GOT3 (cell line): ENCODE results near the gene MTIF3.

Experiments
- DNase-seq: peaks from one replicate; lab custom pipeline; 2025; ENCODE audit warnings: mixed read lengths; lab: John Stamatoyannopoulos, UW

Gene MTIF3

DNA sequence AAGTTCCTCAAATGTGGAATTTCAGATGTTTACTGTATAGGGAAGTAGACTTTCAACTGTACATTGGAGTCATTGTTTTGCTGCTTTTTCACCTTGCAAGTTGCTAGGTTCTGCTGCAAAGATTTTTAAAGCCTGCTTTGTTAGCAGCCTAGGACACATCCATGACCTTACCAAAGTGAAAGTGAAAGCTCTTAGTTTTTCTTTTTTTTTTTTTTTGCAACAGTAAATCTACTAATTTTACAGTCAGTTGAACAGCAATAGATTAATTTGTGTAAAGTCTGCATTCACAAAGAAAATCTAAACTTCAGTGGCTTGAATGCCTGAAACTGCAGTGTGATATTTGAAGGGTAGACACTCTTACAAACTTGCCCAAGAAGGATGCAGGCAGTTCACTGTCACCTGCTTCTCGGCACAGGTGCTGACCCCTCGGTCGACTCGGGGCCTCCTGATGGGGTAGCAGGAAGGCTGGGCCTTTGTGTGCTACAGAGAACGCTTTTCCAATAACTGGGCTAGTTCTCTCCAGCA is 5.0 kb upstream of the MTIF3 start:
- no peak for DNase-seq

DNA sequence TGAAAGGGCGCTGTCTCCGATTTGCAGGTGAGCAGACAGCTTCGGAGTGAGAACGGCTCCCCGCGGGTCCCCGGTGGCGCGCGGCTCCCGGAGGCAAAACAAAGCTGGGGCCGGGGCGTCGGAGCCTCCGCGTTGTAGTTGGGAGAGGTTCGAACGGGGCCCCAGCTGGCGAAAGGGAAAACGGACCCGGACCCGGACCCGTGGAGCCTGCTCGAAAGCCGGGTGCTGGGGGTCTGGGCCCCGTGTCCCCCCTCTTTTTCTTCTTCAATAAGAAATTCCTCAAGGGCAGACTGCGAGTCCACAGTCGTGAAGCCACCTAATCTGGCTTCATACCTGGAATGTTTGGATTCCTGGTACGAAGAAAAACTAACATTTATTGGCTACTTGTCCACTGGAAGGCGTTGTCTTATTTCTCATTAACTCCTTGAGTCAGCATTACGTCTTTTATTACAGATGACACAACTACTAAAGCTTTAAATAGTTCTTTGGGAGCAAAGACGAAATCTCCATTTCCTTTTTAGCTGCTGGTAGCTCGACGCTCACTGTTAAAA is 632 bp upstream of the MTIF3 start:
- no peak for DNase-seq

DNA sequence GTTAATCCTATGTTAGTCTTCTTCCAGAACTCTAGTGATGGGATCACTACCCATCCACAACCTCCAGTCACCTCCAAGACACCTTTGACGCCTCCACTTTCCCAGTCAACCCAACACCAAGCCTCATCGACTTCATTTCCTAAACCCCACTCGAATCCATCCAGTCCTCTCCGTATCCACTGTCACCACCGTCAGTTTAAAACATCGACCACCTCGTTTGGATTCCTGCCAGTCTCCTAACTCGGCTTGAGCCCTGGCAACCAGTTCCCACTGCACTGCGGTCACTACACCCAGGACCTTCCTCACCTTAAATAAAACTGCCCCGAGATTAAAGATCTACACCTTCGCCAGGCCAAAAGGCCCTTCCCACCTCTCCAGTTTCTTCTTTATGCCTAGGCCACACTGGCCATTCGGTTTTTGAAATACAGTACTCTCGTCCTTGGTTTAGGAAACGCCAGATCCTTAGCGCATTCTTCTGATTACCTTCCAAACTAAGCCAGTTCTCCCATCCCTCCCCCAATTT is 1.2 kb downstream of the MTIF3 start:
- DNase-seq, result no peak

DNA sequence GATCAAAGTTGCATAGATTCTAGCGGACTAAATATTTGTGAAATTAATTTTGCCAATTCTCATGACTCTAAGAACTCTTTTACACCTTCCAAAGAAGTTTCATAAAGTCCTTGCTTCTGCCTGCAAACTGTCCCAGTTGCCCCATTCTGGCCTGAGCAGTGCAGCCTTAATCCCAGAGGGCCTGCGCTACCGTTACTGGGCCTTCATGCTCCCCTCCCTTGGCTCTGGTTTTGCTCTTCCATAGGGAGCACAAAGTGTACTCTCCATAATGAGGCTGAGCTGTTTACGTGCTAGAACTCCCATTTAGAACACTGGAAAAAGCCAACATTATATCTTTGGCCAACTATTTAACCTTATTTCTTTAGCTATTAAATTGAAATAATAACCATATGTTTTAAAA is 2.1 kb downstream of the MTIF3 start:
- DNase-seq, result no peak

DNA sequence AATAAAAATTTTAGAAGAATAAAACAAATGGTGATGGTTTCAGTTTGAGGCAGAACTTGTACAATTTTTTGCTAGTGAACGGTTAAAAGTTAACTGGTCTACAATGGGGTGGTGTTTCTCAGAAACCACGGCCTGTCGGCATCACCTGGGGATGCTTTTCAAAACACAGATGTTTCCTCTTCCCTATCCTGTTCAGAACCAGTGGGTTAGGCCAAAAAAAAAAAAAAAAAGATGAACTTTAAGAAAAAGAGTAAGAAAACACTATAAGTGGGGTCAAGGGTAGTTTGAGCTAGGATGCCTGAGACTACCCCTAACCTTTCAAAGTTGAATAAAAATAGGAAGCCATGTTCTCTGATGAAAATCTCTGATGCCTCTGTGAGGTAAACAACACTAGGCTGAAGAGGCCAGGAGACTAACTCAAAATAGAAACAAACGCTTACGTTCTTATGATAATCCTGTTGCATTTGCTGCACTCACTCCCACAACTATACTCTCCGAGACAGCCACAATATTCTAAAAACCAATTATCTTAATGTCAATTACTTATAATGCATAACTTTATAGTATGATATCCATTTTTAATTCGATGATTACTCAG is 3.3 kb downstream of the MTIF3 start:
- DNase-seq, result no peak

DNA sequence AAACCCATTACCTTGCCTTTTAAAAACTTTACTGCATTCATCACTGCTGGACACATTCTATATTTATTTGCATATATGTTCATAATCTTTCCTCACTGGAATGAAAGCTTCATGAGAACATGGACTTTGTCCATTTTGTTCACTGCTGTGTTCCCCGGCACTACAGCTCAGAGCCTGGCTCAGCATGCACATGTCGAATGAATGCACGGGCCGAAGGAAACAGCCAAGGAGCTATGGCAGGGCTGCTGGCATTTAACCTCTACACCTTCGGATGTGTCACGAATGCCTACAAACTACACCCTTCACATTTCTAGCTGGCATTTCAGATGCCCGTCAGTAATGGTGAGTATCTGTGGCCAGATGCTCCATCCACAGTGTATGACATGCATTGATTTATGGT is 7.6 kb downstream of the MTIF3 start:
- no peak for DNase-seq

DNA sequence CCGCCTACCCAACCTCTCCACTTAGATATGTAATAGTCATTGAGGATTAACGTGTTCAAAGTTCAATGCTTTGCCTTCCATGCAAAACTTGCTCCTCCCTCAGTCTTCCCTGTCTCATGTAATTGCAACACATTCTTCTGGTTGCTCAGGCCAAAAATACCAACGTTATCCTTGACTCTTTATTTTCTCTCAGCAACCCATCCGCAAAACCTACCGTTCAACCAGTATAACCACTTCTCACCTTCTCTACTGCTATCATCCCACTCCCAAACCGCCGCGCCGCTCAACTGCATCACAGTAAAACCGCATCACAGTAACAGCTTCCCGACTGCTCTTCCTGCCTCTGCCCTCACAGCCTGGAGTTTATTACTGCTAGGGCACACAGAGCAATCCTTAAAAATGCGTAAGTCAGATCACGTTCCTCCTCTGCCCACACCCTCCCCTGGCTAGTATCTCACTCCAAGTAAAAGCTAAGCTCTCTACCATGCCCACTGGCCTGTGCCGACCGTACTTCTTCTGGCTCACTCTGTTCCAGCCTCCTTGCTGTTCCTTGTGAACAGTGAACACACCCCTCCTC is 8.2 kb downstream of the MTIF3 start:
- no peak for DNase-seq

DNA sequence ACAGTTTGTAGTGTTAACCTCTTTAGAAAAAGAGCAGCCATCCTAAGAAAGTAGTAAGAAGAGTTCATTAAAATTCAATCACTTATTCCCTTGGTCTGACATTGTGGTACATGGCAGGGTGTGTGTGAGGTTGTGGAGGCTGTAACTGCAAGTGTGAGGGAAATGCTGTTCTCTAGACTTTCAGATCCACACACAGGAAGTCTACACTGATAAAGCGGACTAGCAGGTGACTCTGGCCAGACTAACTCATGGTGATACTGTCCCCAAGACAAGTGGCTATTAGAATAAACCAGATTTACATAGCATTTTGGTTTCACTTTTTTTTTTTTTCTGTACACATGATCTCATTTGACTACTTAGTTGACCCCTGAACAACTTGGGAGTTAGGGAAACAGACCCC is 10.0 kb downstream of the MTIF3 start:
- DNase-seq, result no peak

DNA sequence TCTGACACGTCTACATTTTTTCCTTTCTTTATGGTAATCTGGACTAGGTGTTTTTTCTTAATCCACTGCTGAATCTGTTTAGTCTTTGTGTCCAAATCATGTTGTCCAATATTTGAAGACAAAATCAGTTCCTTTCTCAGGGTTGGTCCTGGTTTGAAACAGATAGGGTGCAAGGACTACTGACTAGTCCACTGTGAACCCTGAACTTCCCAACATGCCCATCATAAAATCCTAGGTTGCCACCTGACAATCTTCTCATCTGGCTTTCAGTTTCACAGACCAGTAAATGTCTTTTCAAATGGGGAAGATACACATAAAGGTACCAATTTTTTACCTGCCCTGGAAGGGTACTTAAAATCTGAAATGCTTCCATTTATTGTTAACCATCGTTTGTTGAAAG is 13.2 kb downstream of the MTIF3 start:
- DNase-seq, result no peak

DNA sequence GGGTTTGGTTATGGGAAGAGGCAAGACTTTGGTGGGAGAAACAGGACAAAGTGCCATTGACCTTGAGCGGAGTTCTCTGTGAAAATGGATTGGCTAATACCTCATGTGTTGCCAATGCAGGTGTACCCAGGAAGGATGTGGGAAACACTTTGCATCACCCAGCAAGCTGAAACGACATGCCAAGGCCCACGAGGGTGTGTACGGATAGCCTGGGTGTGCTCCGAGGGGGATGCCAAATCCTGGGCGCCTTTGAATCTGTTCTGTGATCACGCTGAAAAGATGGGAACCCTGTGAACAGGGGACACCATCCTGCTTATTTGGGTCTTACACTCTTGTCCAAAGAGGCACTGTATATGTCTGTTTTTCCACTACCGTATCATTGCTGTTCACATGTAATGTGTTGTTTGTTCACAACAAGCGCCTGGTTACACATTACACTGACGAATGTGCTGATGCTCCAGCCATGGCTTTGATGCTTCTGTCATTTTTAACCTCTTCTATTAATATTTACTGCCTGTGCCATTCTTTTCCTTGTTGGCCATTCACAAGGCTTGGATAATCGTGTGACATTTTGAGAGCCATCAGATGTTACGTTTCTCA is 17.7 kb downstream of the MTIF3 start:
- DNase-seq, result no peak

DNA sequence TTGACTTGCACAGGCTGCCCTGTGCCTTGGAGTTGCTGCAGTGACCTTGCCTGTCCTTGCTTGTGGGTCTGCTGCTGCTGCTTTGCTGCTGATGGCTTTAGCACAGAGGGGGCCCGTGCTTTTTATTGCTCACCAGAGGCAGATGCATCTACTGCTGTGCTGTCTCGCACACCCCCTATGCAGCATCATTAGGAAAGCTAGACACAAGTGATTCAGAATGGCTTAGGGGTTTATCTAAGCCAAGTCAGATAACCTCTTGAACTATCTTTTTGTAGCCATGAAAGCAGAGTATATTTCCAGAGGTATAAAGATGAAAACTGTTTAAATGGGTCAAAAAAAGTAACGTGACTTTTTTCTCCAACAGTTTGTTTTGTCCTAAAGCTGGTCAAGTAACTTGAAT is 18.2 kb downstream of the MTIF3 start:
- DNase-seq, result no peak

DNA sequence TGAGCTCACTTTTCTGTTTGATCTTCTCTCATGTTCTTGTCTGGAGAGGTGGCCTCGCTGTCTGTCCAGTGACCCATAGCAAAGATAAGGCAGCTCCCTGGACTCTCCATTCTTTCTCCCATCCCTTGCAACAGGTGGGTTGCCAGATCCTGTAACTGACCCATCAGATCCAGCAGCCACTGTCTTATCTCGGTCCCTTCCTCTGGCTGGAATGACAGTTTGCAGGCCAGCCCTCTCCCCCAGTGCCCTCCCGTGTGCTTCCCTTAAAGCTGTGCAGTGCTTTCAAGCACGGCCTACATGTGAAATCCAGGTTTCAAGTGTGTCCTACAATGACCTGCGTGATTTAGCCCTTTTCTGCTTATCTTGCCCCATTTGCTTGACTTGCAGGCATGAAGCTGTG is 22.2 kb downstream of the MTIF3 start:
- DNase-seq, result no peak

DNA sequence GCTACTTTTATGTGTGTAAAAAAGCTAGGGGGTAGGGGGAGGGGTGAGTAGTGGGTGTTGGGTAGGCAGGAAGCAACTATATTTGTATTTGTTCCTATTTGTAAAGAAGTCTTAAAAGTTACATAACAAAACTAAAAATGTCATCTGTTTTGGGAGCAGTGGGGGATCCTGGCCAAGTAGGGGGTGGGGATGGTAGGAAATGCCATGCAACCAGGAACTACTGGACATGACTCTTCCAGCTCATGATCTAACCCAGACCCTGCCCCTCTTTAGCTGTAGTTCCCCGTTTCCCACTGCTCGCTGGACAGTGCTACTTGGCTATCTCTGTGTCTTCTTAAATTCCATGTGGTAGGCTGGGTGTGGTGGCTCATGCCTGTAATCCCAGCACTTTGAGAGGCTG is 22.7 kb downstream of the MTIF3 start:
- DNase-seq, result no peak

DNA sequence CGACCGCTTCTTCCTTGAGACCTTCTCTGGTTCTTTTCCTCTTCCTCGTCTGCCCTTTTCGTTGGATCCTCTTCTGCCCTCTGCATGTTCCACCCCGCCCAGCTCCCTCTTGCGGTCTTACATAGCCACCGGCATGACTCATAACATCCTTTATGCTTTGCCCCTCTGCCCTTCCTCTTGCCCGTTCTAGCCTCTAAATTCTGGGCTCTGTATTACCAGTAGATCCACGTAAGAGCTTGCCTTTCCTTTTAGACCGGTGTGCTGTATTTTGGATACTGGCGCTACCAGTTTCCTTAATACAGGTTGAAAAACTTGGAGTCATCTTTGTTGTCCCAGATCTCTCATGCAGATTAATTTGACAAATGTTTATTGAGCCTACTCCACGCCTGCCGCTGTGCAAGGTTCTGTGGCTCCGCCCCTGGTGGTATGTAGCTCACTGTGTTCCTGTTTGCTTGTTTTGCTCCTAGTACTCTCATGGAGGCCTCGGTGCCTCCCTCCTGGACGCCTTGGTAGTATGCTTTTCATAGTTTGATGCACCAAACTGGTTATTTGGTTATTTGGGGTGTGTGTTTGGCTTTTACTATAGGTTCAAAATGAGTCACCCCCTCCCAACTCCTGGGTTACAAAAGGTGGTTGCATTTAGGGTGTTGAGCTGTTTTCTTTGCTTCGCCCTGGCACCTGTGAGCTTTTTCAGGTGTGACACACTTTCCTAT is 24.3 kb downstream of the MTIF3 start:
- DNase-seq, result no peak

DNA sequence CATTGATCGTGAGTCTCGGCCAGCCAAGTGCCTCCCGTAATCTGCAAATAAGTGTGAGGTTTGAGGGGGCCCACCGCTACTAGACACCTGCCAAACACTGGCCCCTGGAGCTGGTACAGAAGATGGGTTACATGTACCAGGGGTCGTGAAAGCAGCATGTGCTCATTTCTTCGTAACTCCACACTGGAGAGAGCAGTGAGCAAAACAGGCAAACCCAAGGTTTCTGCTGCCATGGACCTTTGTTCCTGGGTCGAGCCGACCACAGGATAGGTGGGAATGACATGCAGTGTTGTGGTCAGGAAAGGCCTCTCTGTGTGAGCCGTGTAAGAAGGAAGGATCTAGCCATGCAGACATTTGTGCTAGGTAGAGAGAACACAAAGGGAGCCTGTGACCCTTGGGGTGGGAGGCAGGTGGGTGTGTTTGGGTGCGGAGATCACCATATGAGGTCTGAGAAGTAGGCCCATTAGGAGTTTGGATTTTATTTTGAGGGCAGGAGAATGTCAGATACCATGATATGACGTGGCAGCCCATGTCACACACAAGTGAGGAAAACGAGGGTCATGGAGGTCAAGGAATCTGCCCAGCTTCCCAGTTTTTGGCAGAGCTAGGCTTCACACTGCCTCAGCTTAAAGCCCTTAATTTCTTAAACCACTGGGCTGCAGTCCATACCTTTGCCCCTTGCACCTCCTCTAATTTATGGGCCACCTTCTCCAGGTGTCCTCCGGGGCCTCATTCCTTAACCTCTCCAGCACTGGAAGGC is 25.0 kb downstream of the MTIF3 start:
- DNase-seq, result no peak

DNA sequence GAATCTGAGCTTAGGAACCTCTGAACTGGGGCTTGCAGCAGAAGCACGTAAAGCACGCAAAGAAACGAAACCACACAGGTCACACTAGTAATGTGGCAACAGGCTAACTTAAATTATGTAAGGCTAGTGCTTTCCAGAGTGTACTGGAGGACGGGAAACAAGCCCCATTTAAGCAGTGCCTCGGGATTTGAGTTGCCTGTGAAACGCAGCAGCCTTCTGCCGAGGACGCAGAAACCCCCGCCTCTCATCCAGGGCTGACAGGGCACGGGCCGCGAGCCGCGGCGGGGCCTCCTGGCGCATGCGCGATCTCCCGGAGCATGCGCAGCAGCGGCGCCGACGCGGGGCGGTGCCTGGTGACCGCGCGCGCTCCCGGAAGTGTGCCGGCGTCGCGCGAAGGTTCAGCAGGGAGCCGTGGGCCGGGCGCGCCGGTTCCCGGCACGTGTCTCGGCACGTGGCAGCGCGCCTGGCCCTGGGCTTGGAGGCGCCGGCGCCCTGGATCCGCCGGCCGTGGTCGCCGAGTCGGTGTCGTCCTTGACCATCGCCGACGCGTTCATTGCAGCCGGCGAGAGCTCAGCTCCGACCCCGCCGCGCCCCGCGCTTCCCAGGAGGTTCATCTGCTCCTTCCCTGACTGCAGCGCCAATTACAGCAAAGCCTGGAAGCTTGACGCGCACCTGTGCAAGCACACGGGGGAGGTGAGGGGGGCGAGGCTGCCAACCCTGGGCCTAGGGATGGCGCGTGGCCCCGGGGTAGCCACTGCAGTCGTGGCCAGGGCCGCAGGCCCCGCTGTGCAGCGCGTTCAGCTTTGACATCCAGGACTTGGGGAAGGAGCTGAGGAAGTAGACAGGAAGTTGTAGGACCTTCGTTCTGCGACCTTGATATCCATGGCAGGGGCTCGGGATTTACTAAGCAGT is 25.9 kb downstream of the MTIF3 start, which contains the start of gene GTF3A:
Gene GTF3A (plus strand): TSS at position 374 of the 912 bp plus-strand sequence.
- DNase-seq, result peak; percentile 61

DNA sequence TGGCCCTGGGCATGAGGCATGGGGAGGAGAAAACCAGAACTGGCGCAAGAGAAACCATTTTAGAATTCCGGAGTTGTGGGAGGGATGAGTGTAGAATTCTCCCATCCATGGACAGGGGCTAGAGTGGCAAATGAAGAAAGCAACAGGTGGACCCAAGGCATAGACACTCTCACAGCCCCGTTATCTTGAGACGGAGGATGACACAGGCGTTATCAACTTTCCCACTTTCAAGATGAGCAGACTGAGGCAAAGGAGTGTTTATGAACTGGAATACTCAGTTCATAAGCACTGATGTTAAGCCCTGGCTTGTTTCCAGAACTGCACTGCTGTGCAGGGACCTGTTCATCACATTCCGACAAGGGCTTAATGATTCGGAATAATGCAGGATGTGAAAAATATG is 27.0 kb downstream of the MTIF3 start:
- no peak for DNase-seq

DNA sequence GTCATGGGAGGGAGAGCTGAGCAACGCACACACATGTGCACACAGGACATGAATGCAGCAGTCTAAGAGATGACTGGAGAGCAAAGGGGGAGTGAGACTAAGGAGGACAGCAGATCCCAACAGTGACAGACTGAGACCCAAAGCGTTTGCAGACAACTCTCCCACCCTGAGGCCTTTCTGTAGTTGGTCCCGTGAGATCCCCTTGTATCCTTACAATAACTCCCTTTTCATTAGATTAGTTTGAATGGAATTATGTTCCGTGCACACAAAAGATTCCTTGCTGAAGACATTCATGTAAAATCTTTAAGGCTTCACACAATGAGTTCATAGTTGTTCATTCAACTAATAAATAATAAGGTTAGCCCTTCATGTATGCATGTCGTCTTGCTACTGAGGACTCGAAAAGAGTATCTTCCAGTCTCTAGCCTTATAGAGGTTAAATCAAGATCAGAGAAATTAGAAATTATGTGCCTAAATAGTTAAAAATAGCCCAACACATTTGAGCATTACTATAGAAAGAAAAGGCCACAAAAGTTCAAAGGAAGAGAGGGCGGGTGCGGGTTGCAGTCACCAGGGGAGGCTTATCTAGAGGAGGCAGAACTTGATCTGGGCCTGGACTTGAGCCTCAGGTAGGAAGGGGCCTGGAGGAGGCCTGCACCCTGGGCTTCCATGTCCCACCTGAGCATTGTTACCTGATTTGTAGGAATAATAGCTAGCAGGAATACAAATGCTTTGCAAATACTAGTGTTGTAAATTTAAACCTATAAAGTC is 29.1 kb downstream of the MTIF3 start:
- DNase-seq, result no peak

DNA sequence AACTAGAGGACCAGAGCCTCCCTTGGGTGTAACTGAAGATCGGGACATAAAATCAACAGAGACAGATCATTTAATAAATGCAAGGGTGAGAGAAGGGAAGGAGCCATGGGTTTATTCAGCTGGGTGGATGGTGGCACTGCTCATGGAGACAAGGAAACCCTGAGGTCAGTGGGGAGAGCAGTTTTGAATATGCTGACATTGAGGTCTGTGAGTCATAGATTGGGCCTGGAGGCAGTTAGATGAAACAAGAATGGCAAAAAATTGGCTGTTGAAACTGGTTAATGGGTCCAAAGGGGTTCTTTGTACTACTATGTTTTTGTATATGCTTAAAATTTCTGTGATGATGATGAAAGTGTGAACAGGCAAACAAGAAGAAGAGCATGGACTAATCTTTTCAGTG is 31.0 kb downstream of the MTIF3 start:
- no peak for DNase-seq

DNA sequence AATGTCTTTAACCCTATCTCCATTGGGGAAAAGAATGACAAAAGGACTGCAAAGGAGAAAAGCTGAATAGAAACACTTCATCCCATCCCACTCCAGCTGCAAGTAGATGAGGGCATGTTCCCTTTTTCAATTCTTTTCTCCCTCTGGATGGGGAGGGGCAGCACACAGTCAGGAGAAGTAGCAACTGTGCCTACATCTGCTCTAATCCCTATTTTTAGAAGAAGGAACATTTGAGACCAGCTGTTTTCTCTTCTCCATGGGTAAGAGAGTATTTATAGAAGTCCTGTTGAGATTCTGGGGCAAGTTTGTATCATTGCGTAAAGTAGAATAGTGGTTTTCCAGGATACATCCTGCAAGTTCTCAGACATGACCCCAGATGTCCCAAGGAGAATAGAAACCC is 35.2 kb downstream of the MTIF3 start:
- no peak for DNase-seq
